OCI-LY1 (cell line): Measurements from ENCODE around the gene CDK11A.
"Not testable (repeated sequence)": the region's sequence is repeated elsewhere in the genome, so short reads cannot be mapped to it uniquely, and the experiment has no call there.

Source experiments
- CTCF ChIP-seq: fragments of 200-600 bp; sonication (generic), shearing (Covaris generic); IDR thresholded peaks from 2 replicates; pipeline ENCODE4 v1.5.1; 2017; ENCODE audit warnings: mild to moderate bottlenecking, antibody characterized with exemption, low read length, moderate library complexity, mixed read lengths
- EZH2 ChIP-seq: fragments of 200-600 bp; sonication (generic), shearing (Covaris generic); IDR thresholded peaks from 2 replicates; pipeline ENCODE4 v1.8.0; 2017; ENCODE audit warnings: borderline replicate concordance, mixed run types, mild to moderate bottlenecking, antibody characterized with exemption, low read length, moderate library complexity, mixed read lengths

- not testable (repeated sequence) for TF ChIP-seq CTCF, EZH2
Observed at GRCh38 chr1:1746566-1746909, 22.4 kb upstream of the CDK11A start.
